ENCODE data around the gene SGCB. TPM values are rescaled to one million over a fixed set of nuclear protein-coding genes. Genes with fewer than 3 reads are reported as not detected.
A peak's percentile ranks its signal among the peaks of the same experiment; 100 is the strongest.

Gene SGCB
- total RNA-seq, 6 donors from 2014 or later: 6.2 to 30.3 (median 15.4) TPM

DNA sequence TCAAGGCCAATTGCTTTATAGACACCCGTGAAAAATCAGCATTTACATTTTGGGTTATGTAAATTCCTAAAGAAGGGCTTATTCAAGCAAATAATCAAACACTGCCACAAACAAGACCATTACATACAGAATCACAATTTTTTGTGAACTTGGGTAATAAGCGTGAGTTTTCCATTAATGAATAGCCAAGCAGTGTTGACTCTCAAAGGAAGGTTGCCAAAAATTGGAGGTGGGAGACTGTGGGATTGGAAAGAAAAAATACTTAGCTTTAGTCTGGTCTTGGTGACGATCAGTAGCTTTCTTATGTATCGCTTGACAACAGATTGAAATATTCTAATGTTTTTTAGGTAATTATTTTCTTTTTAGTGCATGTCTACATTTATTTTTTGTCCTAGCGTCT is 38.8 kb downstream of the SGCB start:
- no peak overlapping the region for H3K27ac ChIP-seq
- H3K4me3 ChIP-seq: no peak overlapping the region
- no peaks in the 10 kb centered on the region for H3K27me3 ChIP-seq
- WGBS, 2 donors: 77 to 85% methylated on average over 5 of the region's 5 CpGs
- ATAC-seq (ENCODE audit: low FRiP score in 2 of 2): no peak
- no peaks in the 10 kb centered on the region for H3K9me3 ChIP-seq
- TF ChIP-seq POLR2AphosphoS5 (IDR thresholded peaks at IDR 0.05) (no peak), POLR2A (IDR thresholded peaks at IDR 0.05) (no peak), EP300 (IDR thresholded peaks at IDR 0.05) (no peak)
- TF ChIP-seq, protein P1, sequence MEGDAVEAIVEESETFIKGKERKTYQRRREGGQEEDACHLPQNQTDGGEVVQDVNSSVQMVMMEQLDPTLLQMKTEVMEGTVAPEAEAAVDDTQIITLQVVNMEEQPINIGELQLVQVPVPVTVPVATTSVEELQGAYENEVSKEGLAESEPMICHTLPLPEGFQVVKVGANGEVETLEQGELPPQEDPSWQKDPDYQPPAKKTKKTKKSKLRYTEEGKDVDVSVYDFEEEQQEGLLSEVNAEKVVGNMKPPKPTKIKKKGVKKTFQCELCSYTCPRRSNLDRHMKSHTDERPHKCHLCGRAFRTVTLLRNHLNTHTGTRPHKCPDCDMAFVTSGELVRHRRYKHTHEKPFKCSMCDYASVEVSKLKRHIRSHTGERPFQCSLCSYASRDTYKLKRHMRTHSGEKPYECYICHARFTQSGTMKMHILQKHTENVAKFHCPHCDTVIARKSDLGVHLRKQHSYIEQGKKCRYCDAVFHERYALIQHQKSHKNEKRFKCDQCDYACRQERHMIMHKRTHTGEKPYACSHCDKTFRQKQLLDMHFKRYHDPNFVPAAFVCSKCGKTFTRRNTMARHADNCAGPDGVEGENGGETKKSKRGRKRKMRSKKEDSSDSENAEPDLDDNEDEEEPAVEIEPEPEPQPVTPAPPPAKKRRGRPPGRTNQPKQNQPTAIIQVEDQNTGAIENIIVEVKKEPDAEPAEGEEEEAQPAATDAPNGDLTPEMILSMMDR (IDR thresholded peaks at IDR 0.05): no peak
- DNase-seq: no peak
- H3K4me1 ChIP-seq: no peaks in the 10 kb centered on the region
- no peaks in the 10 kb centered on the region for H3K36me3 ChIP-seq

DNA sequence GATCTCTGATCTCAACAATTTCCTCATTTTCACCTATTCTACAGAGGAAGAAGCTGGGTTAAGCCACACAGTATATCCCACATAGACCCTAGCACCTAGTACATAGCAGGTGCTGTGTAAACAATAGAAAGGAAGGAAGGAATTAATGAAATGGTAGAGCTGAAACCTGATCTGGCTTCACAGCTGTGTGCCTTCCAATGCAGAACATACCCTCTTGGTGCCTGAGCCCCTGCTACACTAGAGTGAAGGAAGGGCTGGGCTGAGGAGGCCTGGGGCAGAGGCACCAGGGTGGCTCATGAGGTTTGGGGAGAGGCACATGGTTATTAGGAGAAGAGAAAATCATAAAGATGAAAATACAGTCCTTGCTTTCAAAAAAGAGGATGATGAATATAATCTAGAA is 39.3 kb downstream of the SGCB start:
- TF ChIP-seq, protein P1 (IDR thresholded peaks at IDR 0.05): no peak
- TF ChIP-seq POLR2A (IDR thresholded peaks at IDR 0.05): no peak
- no peak for TF ChIP-seq POLR2AphosphoS5 (IDR thresholded peaks at IDR 0.05)
- no peak for TF ChIP-seq EP300 (IDR thresholded peaks at IDR 0.05)
- DNase-seq (no peak), ATAC-seq (ENCODE audit: low FRiP score in 2 of 2) (peak in 1 of 2 donors; percentile 34)
- Histone ChIP-seq H3K36me3 (no peaks in the 10 kb centered on the region), H3K27me3 (no peaks in the 10 kb centered on the region), H3K9me3 (no peaks in the 10 kb centered on the region), H3K4me3 (no peak overlapping the region), H3K4me1 (no peaks in the 10 kb centered on the region), H3K27ac (no peak overlapping the region)

DNA sequence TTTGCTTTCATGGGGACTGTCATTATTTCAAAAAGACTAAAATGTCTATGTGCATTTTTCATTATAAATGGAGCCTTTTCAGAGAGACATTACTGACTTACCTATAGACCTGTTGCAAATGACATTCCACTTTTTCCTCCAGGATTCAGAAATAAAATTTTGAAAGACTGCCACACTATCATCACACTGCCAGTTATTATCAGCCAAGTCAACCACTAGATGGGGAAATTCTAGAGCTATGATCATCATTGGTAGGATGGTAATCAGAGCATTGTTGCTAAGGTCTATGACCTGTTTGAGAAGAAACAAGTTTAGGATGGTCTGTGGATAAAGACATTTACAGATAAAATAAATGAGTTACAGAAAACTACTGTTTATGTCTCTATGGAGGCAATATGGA is 40.5 kb downstream of the SGCB start:
- ATAC-seq (ENCODE audit: low FRiP score in 2 of 2) (no peak), DNase-seq (no peak)
- no peak for TF ChIP-seq EP300 (IDR thresholded peaks at IDR 0.05)
- TF ChIP-seq POLR2AphosphoS5 (IDR thresholded peaks at IDR 0.05): no peak
- TF ChIP-seq POLR2A (IDR thresholded peaks at IDR 0.05): no peak
- TF ChIP-seq, protein P1 (IDR thresholded peaks at IDR 0.05): no peak
- no peak overlapping the region for H3K27ac ChIP-seq
- H3K4me1 ChIP-seq: no peaks in the 10 kb centered on the region
- no peaks in the 10 kb centered on the region for H3K9me3 ChIP-seq
- H3K36me3 ChIP-seq: no peaks in the 10 kb centered on the region
- H3K27me3 ChIP-seq: no peaks in the 10 kb centered on the region
- H3K4me3 ChIP-seq: no peak overlapping the region

DNA sequence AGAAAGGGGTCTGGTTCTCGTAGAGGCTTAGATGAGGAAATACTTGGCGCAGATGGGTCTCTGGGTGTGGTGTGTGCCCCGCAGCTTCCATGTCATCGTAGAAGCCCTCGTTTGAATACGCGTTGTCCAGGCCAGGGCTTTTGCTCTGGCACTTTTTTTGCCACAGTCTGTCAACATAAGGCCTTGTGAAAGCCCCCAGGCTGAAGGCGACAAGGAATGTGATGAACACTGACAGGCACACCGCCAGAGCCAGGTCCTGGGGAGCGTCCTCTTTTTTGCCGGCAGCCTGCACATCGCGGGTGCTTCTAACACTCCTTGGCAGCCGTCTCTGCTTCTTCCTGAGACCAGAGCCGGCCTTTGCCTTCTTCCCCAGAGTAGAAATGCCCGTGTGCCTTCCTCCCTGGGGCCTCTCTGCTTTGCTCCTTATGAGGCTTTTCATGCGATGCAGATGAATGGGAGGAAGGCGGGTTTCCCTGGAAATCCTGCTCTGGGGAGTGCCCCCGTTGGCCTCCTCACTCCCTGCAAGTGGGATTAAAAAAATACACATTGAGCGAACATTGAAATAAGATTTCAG is 42.4 kb downstream of the SGCB start:
- DNase-seq (no peak), ATAC-seq (ENCODE audit: low FRiP score in 2 of 2) (no peak)
- H3K27ac ChIP-seq: no peak overlapping the region
- H3K4me1 ChIP-seq: no peaks in the 10 kb centered on the region
- TF ChIP-seq POLR2AphosphoS5 (IDR thresholded peaks at IDR 0.05) (no peak), EP300 (IDR thresholded peaks at IDR 0.05) (no peak), POLR2A (IDR thresholded peaks at IDR 0.05) (no peak)
- TF ChIP-seq, protein P1 (IDR thresholded peaks at IDR 0.05): no peak
- no peaks in the 10 kb centered on the region for H3K9me3 ChIP-seq
- no peaks in the 10 kb centered on the region for H3K27me3 ChIP-seq
- WGBS, 2 donors: 52 to 62% methylated on average over 8 to 18 of the region's 20 CpGs
- H3K4me3 ChIP-seq: no peak overlapping the region
- no peaks in the 10 kb centered on the region for H3K36me3 ChIP-seq

Small RNA genes within 50 kb of the gene (small RNA-seq; reads per million reads assigned to genes)
- 0 reads per million in 4 donors for gene AC104784.1

Other genes starting within 250 kb of the SGCB start
- 10 to 100 TPM; 18.8 to 47.6 (median 31.2) TPM for gene DCUN1D4, start 195.1 kb downstream of the SGCB start, total RNA-seq
- gene LRRC66, start 17.9 kb downstream of the SGCB start, total RNA-seq: under 1 TPM in 4 of 6 donors, not detected in 2; 0.06 to 0.79 (median 0.29) TPM
- 10 to 100 TPM in 5 of 6 donors, 1 to 10 TPM in 1; 8.1 to 55.2 (median 15.1) TPM for gene SPATA18, start 13.0 kb upstream of the SGCB start, total RNA-seq

All from upper lobe of left lung (tissue), 6 donors.